ENCODE results near the gene FCN2. TPM values are rescaled to one million over a fixed set of nuclear protein-coding genes. Genes with fewer than 3 reads are reported as not detected.

Gene FCN2
- total RNA-seq, 2 experiments from 2014 or later, result not detected

DNA sequence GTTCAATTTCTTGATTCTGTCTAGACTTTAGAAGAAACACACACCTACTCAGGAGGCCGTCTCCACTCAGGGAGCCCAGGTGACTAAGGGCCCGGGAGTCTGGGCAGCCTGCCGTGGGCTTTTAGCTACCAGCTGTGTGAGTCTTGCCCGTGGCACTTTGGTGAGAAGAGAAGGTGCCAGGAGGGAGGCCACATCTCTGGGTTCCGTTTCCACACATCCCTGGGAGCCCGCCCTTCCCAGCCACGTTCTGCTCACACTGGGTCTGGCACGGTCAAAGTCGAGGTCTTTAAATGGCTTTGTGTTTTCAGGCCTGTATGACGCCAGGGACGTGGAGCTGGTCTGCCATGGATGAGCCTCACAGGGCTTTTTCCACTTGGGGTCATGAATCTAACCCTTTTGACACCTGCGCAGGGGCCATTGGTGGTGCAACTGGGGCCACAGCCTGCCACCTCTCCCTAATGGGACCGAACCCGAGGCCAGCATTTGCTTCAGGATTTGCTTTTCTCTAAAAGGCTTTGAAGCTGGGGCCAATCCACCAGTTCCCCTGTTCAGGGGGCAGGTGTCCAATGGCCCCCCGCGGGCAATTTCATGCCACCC lies 17.2 kb upstream of the FCN2 start:
- Histone ChIP-seq H3K4me3 (ENCODE audit: low read depth, low read length, poor library complexity, severe bottlenecking) (no peak overlapping the region), H3K4me1 (ENCODE audit: insufficient read depth, low read length, poor library complexity, severe bottlenecking) (peaks cover 11% of the 10 kb centered on the region), H2AFZ (ENCODE audit: low read length) (no peak overlapping the region), H3K27ac (ENCODE audit: low read depth, low read length, poor library complexity, severe bottlenecking) (no peak overlapping the region), H3K36me3 (ENCODE audit: insufficient read depth, low read length) (no peaks in the 10 kb centered on the region), H3K79me2 (ENCODE audit: insufficient read depth, low read depth, low read length) (no peaks in the 10 kb centered on the region), H3K9me3 (ENCODE audit: low read length) (no peaks in the 10 kb centered on the region), H3K4me2 (ENCODE audit: low read length) (no peak overlapping the region), H4K20me1 (ENCODE audit: insufficient read depth, low read length) (no peaks in the 10 kb centered on the region), H3K9me2 (ENCODE audit: insufficient read depth, low read length) (no peaks in the 10 kb centered on the region)
- intact Hi-C loops (cut with micrococcal nuclease; ENCODE audit: unreplicated experiment), result no loop called here
- ChIA-PET CTCF (ENCODE audit: unreplicated experiment) (no interaction called here), POLR2A (no interaction called here)
- BruUV-seq (replicated peaks), result no TSS peak
- no peak for DNase-seq (ENCODE audit: low spot score)
- TF ChIP-seq CTCF (conservative IDR thresholded peaks at IDR 0.05; ENCODE audit: low read length) (no peak), EZH2phosphoT487 (IDR thresholded peaks at IDR 0.05; ENCODE audit: borderline replicate concordance, low read depth, low read length) (no peak)

GRCh38 chr9:134863941-134864820 lies 16.4 kb upstream of the FCN2 start:
- no peaks in the 10 kb centered on the region for H3K36me3 ChIP-seq (ENCODE audit: insufficient read depth, low read length)
- CTCF ChIA-PET (ENCODE audit: unreplicated experiment), result no interaction called here
- no peak for DNase-seq (ENCODE audit: low spot score)
- H3K9me3 ChIP-seq (ENCODE audit: low read length), result no peaks in the 10 kb centered on the region
- H3K4me3 ChIP-seq (ENCODE audit: low read depth, low read length, poor library complexity, severe bottlenecking), result no peak overlapping the region
- H2AFZ ChIP-seq (ENCODE audit: low read length), result no peak overlapping the region
- H3K27ac ChIP-seq (ENCODE audit: low read depth, low read length, poor library complexity, severe bottlenecking), result no peak overlapping the region
- BruUV-seq (replicated peaks), result no TSS peak
- intact Hi-C loops (cut with micrococcal nuclease; ENCODE audit: unreplicated experiment), result no loop called here
- H3K4me2 ChIP-seq (ENCODE audit: low read length), result no peak overlapping the region
- POLR2A ChIA-PET, result no interaction called here
- TF ChIP-seq EZH2phosphoT487 (IDR thresholded peaks at IDR 0.05; ENCODE audit: borderline replicate concordance, low read depth, low read length) (no peak), CTCF (conservative IDR thresholded peaks at IDR 0.05; ENCODE audit: low read length) (no peak)
- H3K9me2 ChIP-seq (ENCODE audit: insufficient read depth, low read length), result no peaks in the 10 kb centered on the region
- H4K20me1 ChIP-seq (ENCODE audit: insufficient read depth, low read length), result no peaks in the 10 kb centered on the region
- peaks cover 17% of the 10 kb centered on the region for H3K4me1 ChIP-seq (ENCODE audit: insufficient read depth, low read length, poor library complexity, severe bottlenecking)
- H3K79me2 ChIP-seq (ENCODE audit: insufficient read depth, low read depth, low read length), result no peaks in the 10 kb centered on the region

DNA sequence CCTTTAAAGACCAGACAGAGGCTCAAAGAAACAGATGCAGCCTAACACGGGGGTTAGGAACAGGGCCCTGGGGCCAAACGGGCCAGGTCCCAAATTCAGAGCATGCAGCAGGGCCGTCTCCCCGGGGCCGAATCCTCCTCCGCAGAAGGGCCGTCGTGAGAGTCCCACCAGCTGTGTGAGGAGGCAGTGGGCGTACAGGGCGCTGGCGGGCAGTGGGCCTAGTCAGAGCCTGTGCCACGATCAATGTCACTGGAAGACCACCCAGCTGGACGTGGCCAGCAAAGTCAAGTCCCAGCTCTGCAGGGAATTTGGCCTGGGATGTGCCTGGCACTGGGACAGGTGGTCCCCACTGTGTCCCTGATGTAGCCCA lies 15.8 kb upstream of the FCN2 start:
- no peaks in the 10 kb centered on the region for H3K9me2 ChIP-seq (ENCODE audit: insufficient read depth, low read length)
- POLR2A ChIA-PET, result no interaction called here
- BruUV-seq (replicated peaks), result no TSS peak
- no peaks in the 10 kb centered on the region for H3K79me2 ChIP-seq (ENCODE audit: insufficient read depth, low read depth, low read length)
- no peaks in the 10 kb centered on the region for H3K36me3 ChIP-seq (ENCODE audit: insufficient read depth, low read length)
- no peaks in the 10 kb centered on the region for H4K20me1 ChIP-seq (ENCODE audit: insufficient read depth, low read length)
- CTCF ChIA-PET (ENCODE audit: unreplicated experiment), result no interaction called here
- DNase-seq (ENCODE audit: low spot score), result no peak
- no peak overlapping the region for H3K27ac ChIP-seq (ENCODE audit: low read depth, low read length, poor library complexity, severe bottlenecking)
- H3K4me2 ChIP-seq (ENCODE audit: low read length), result no peak overlapping the region
- no peaks in the 10 kb centered on the region for H3K9me3 ChIP-seq (ENCODE audit: low read length)
- H3K4me1 ChIP-seq (ENCODE audit: insufficient read depth, low read length, poor library complexity, severe bottlenecking), result peaks cover 24% of the 10 kb centered on the region
- H3K4me3 ChIP-seq (ENCODE audit: low read depth, low read length, poor library complexity, severe bottlenecking), result no peak overlapping the region
- H2AFZ ChIP-seq (ENCODE audit: low read length), result no peak overlapping the region
- TF ChIP-seq EZH2phosphoT487 (IDR thresholded peaks at IDR 0.05; ENCODE audit: borderline replicate concordance, low read depth, low read length) (no peak), CTCF (conservative IDR thresholded peaks at IDR 0.05; ENCODE audit: low read length) (no peak)
- intact Hi-C loops (cut with micrococcal nuclease; ENCODE audit: unreplicated experiment), result no loop called here

Data from OCI-LY7 (cell line).